AG09309 (cell line): Measurements from ENCODE around the gene FNDC10.

ENCODE experiments used
- DNase-seq: peaks from one replicate; pipeline ENCODE4 v3.0.0-alpha.2; 2010; ENCODE audit warnings: low read depth
- H3K4me3 ChIP-seq: 2 replicates; pipeline ENCODE4 v1.5.1; 2011; ENCODE audit warnings: mild to moderate bottlenecking, low read depth, low read length, moderate library complexity; ENCODE audit not compliant: control insufficient read depth
- TF ChIP-seq, protein P1 (sequence below): IDR thresholded peaks from 2 replicates; pipeline ENCODE4 v1.5.1; 2011; ENCODE audit warnings: mild to moderate bottlenecking, low read depth, low read length, inconsistent platforms; ENCODE audit not compliant: insufficient read depth, control insufficient read depth; ENCODE audit errors: missing control alignments

Gene FNDC10

DNA sequence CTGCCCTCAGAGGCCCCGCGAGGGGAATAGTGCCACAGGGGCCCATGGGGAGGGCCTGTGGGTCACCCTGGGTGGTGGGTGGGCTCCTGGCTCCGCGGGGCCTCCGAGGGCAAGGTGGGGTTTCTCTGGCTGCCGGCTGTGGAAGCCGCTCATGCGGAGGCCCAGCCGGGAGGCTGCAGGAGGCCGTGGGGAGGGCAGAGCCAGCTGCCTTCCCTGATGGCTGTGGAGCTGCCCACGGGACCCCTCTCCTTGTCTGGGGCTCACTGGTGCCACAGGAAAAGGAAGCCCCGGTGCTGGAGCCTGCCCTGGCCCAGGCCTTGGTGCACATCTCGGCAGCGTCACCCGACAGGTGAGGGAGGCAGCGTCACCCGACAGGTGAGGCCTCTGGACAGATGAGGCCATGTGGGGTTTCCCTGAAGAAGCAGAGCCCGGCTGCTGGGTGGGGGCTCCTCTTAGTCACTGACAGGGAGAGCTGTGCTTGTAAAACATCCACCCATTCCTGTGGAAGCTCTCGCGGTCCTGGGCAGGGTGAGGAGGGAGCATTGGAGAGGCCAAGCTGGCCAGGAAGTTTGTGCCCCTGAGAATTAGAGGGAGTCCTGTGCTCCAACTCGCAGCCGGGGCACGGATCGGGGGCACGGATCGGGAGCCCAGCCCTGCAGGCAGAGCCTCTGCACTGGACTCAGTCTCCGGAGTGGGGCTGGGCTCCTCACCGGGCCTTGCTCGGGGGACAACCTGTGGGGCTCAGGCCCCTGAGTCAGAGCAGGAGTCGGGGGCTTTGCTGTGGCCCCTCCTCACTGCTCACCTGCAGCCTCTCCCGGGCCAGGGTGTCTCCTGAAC is 21.5 kb upstream of the FNDC10 start:
- H3K4me3 ChIP-seq, result no peak overlapping the region
- DNase-seq, result no peak
- TF ChIP-seq, protein P1, sequence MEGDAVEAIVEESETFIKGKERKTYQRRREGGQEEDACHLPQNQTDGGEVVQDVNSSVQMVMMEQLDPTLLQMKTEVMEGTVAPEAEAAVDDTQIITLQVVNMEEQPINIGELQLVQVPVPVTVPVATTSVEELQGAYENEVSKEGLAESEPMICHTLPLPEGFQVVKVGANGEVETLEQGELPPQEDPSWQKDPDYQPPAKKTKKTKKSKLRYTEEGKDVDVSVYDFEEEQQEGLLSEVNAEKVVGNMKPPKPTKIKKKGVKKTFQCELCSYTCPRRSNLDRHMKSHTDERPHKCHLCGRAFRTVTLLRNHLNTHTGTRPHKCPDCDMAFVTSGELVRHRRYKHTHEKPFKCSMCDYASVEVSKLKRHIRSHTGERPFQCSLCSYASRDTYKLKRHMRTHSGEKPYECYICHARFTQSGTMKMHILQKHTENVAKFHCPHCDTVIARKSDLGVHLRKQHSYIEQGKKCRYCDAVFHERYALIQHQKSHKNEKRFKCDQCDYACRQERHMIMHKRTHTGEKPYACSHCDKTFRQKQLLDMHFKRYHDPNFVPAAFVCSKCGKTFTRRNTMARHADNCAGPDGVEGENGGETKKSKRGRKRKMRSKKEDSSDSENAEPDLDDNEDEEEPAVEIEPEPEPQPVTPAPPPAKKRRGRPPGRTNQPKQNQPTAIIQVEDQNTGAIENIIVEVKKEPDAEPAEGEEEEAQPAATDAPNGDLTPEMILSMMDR, result no peak

DNA sequence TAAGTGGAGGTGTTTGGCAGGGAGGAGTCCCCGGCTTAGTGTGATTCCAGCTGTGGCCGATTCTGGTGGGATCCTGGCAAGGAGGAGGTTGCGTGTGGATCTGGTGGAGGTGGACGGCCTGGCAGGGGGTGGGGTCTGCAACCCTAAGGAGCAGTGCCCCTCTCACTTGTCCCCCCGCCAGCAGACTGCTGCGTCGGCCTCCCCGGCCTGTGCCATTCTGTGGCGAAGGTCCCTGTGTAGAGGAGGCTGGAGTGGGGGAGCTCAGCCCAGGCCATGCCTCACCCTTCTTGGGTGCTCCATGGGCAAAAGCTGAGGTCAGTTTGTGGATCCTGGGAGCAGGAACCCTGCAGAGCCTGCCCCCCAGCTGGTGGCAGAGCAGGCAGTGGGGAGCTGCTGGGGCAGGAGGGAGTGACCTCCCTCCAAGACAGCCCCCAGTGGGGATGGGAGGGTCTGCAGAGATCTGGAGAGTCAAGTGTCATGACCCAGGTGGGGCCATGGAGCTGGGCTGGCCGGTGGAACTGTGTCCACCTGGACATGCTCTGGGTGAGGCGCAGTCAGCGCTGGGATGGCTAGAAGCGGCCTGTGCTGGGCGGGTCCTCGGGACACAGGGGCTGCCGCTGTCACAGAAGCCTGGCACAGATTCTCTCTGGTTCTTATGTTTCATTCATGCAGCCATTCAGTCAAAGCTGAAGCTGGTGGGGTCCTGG is 20.7 kb upstream of the FNDC10 start:
- DNase-seq, result no peak
- no peak overlapping the region for H3K4me3 ChIP-seq
- TF ChIP-seq, protein P1, result no peak

DNA sequence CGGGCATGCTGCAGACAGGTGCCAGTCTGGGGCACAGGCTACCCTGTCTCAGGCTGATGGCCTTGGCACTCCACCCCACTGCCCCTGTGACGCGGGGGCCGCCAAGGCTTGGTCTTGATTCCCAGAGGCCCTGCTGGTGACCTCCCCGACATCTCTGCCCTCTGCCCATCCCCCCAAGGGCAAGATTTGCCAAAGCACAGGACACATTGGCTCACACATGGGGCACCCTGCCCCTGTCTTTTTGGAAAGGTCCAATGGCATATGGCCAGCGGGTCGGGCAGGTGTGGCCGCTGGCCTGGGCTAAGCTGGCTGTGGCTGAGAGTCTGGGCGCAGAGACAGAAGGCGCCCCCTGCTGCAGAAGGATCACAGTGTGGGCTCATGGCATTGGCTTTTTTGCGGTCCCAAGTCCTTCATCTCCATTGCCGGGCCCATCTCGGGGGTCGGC is 20.0 kb upstream of the FNDC10 start:
- DNase-seq, result no peak
- TF ChIP-seq, protein P1, result peak; percentile 33
- H3K4me3 ChIP-seq, result no peak overlapping the region

DNA sequence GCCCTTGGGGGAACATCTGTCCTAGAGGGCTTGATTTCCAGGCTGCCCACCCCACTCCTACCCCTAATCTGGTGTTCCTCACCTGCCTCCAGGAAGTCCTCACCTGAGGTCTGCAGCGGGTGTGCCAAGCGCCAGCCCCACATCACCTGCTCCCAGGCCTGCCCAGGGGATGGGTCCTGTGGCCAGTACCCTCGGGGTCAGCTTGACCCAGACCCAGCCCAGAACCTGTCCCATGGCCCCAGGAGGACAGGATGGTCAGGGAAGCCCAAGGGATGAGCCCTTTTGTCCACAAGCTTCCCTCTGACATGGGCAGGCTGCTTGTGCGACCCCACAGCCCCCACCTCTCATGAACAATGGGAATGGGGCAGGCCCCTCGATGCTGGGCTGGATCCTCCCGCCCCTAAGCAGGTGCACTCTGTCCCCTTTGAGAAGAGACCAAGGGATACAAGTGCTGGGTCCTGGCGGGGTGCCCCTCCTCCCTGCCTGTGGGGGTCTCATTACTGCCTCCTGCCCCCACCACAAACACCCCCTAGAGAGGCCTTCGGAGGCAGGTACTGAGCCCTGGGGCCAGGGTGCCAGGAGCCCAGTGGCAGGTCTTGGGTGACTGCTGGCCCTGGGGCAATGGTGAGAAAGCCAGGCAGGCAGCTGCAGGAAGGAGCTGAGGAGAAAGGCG is 18.6 kb upstream of the FNDC10 start:
- H3K4me3 ChIP-seq, result no peak overlapping the region
- TF ChIP-seq, protein P1, result no peak
- DNase-seq, result no peak

DNA sequence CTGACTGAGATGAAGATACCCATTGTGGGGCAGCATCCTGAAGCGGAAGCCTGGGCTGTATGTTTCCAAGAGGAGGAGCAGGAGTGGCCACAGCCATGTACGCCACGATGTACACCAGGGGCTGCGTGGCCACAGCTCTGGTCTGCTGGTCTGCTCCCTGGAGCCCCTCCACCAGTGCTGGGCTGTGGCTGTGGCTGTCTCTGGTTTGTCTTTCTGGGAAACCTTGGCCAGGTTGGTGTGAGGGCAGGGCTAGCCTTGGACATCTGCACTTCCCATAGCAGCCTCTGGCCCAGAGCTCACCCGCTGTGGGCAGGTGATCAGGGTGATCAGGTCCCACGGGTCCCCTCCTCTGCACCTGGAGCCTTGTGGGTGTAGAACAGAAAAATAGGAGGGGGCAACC is 18.0 kb upstream of the FNDC10 start:
- TF ChIP-seq, protein P1, result no peak
- no peak overlapping the region for H3K4me3 ChIP-seq
- no peak for DNase-seq

DNA sequence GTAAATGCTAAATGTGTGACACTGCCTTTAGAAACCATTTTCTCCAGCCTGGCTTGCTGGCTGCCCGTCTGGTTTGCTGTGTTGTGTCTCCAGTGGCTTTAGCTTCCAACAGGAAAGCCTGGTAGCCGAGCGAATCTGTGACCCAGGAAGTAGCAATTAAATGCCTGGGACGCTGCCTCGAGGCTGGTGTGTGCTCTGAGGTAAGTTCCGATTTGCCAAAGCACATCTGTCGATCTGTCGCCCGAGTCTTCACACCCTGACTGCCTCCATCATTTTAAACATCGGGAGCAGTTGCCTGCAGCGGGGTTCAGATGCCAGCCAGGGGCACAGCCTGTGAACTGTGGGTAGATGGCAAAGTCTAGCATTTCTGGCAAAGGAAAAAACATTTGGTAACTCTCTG is 17.6 kb upstream of the FNDC10 start:
- H3K4me3 ChIP-seq, result no peak overlapping the region
- TF ChIP-seq, protein P1, result no peak

More for the DNA sequence above, 17.6 kb upstream of the FNDC10 start:
- DNase-seq, result no peak
